Panc1 (cell line): ENCODE measurements around the gene PLRG1. TPM values are rescaled to one million over a fixed set of nuclear protein-coding genes. Genes with fewer than 3 reads are reported as not detected.

Source experiments
- ATAC-seq: fragments of 200-7000 bp; cut with Tn5 transposase; 2 replicates; pipeline ENCODE4 v1.9.1; 2020; ENCODE audit warnings: mild to moderate bottlenecking, moderate library complexity
- BruUV-seq: library from RNA; stranded (reverse); fragments of 400-500 nt; replicated peaks from 2 replicates; lab custom pipeline; 2021; lab: Mats Ljungman, UMichigan
- CTCF ChIA-PET: fragments of 300-600 bp; sonication (Branson Sonifier 250); formaldehyde crosslinking; loops from one replicate; lab custom pipeline; 2022; ENCODE audit warnings: antibody characterized with exemption; lab: Charles Lee
- POLR2A ChIA-PET: fragments of 300-600 bp; sonication (Branson Sonifier 250); formaldehyde crosslinking; loops from one replicate; lab custom pipeline; 2022; ENCODE audit warnings: antibody characterized with exemption; lab: Charles Lee
- DNase-seq: peaks from one replicate; pipeline ENCODE4 v3.0.0-alpha.2; 2010; ENCODE audit warnings: low read depth, low spot score
- H3K27ac ChIP-seq: 2 replicates; pipeline ENCODE4 v1.5.1; 2011; ENCODE audit warnings: mild to moderate bottlenecking, low read length, inconsistent platforms
- H3K27me3 ChIP-seq: fragments of 200-500 bp; sonication (Bioruptor generic); 2 replicates; pipeline ENCODE4 v1.6.0; 2014; ENCODE audit warnings: low read length, inconsistent platforms; ENCODE audit not compliant: control insufficient read depth, insufficient read depth
- H3K36me3 ChIP-seq: fragments of 200-500 bp; sonication (Bioruptor generic); 2 replicates; pipeline ENCODE4 v1.5.1; 2014; ENCODE audit warnings: inconsistent platforms, mild to moderate bottlenecking, low read length, moderate library complexity; ENCODE audit not compliant: control insufficient read depth, insufficient read depth
- H3K4me1 ChIP-seq: 2 replicates; pipeline ENCODE4 v1.5.1; 2011; ENCODE audit warnings: inconsistent platforms, mild to moderate bottlenecking, low read length, moderate library complexity; ENCODE audit not compliant: control insufficient read depth, insufficient read depth
- H3K4me3 ChIP-seq, 2 experiments: 2 replicates each; pipeline ENCODE4 v1.5.1; 2011 to 2012; ENCODE audit warnings: low read depth in 2 of 2, low read length in 2 of 2, mild to moderate bottlenecking in 2 of 2, inconsistent platforms in 1 of 2, moderate library complexity in 1 of 2
- H3K9me3 ChIP-seq: fragments of 200-500 bp; sonication (Bioruptor generic); 2 replicates; pipeline ENCODE4 v1.5.1; 2014; ENCODE audit warnings: low read depth, mild to moderate bottlenecking, inconsistent platforms, low read length, moderate library complexity; ENCODE audit not compliant: control insufficient read depth, insufficient read depth
- POLR2AphosphoS5 ChIP-seq: IDR thresholded peaks from 2 replicates; pipeline ENCODE4 v1.6.1; 2012; ENCODE audit warnings: mild to moderate bottlenecking, low read depth, low read length, moderate library complexity
- SIN3A ChIP-seq: IDR thresholded peaks from 2 replicates; pipeline ENCODE4 v1.6.1; 2012; ENCODE audit warnings: low read depth, mild to moderate bottlenecking, low read length, moderate library complexity, borderline replicate concordance; ENCODE audit not compliant: insufficient read depth
- TCF7L2 ChIP-seq: IDR thresholded peaks from 2 replicates; pipeline ENCODE4 v1.6.1; 2011; ENCODE audit warnings: mild to moderate bottlenecking, low read depth, low read length, inconsistent platforms
- in situ Hi-C: cut with HindIII; loops from 2 replicates; pipeline ENCODE4 v1.10.0; 2016; ENCODE audit warnings: low sequenced_read_pairs, low pct_unique_long_range_greater_than_20kb
- intact Hi-C: fragments of 100-400 bp; cut with micrococcal nuclease; formaldehyde crosslinking; loops from one replicate; pipeline ENCODE4 v1.10.0; 2022; ENCODE audit not compliant: unreplicated experiment
- total RNA-seq: library from RNA; stranded (reverse); gene quantifications from one replicate; pipeline ENCODE4 v1.2.1, GENCODE V29; 2021; ENCODE audit not compliant: unreplicated experiment
- TF ChIP-seq, protein P1 (sequence below): fragments of 450-650 bp; IDR thresholded peaks from 2 replicates; pipeline ENCODE4 v1.5.1; 2017; ENCODE audit warnings: mild to moderate bottlenecking
- TF ChIP-seq, protein P2 (sequence below), 2 experiments: IDR thresholded peaks; 2 replicates each; pipeline ENCODE4 v1.6.1; 2011 to 2012; ENCODE audit warnings: low read depth in 2 of 2, control low read depth in 1 of 2, low read length in 1 of 2, mild to moderate bottlenecking in 1 of 2, moderate library complexity in 1 of 2; ENCODE audit not compliant: insufficient read depth in 1 of 2

The PLRG1 gene
- total RNA-seq, 1 experiment from 2014 or later = 66.1 TPM

DNA sequence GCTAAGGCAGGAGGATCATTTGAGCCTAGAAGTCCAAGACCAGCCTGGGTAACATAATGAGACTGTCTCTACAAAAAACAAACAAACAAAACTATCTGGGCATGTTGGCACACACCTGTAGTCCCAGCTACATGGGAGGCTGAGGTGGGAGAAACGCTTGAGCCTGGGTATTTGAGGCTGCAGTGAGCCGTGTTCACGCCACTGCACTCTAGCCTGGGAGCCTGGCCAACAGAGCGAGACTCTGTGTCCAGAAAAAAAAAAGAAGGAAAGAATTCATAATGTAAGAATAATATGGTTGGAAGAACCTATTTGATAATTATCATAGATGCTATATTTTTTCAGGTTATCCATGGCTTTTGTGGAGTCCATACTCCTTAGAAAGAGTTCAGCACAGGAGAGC, 32.6 kb downstream of the PLRG1 start:
- intact Hi-C loops = no loop called here
- no peak overlapping the region for H3K27ac ChIP-seq
- POLR2A ChIA-PET = no interaction called here
- no peaks in the 10 kb centered on the region; the same call in 1 of the 2 replicates for H3K27me3 ChIP-seq
- TF ChIP-seq SIN3A (no peak), POLR2AphosphoS5 (no peak), TCF7L2 (no peak)
- TF ChIP-seq, protein P1, sequence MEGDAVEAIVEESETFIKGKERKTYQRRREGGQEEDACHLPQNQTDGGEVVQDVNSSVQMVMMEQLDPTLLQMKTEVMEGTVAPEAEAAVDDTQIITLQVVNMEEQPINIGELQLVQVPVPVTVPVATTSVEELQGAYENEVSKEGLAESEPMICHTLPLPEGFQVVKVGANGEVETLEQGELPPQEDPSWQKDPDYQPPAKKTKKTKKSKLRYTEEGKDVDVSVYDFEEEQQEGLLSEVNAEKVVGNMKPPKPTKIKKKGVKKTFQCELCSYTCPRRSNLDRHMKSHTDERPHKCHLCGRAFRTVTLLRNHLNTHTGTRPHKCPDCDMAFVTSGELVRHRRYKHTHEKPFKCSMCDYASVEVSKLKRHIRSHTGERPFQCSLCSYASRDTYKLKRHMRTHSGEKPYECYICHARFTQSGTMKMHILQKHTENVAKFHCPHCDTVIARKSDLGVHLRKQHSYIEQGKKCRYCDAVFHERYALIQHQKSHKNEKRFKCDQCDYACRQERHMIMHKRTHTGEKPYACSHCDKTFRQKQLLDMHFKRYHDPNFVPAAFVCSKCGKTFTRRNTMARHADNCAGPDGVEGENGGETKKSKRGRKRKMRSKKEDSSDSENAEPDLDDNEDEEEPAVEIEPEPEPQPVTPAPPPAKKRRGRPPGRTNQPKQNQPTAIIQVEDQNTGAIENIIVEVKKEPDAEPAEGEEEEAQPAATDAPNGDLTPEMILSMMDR = no peak
- TF ChIP-seq, protein P2, sequence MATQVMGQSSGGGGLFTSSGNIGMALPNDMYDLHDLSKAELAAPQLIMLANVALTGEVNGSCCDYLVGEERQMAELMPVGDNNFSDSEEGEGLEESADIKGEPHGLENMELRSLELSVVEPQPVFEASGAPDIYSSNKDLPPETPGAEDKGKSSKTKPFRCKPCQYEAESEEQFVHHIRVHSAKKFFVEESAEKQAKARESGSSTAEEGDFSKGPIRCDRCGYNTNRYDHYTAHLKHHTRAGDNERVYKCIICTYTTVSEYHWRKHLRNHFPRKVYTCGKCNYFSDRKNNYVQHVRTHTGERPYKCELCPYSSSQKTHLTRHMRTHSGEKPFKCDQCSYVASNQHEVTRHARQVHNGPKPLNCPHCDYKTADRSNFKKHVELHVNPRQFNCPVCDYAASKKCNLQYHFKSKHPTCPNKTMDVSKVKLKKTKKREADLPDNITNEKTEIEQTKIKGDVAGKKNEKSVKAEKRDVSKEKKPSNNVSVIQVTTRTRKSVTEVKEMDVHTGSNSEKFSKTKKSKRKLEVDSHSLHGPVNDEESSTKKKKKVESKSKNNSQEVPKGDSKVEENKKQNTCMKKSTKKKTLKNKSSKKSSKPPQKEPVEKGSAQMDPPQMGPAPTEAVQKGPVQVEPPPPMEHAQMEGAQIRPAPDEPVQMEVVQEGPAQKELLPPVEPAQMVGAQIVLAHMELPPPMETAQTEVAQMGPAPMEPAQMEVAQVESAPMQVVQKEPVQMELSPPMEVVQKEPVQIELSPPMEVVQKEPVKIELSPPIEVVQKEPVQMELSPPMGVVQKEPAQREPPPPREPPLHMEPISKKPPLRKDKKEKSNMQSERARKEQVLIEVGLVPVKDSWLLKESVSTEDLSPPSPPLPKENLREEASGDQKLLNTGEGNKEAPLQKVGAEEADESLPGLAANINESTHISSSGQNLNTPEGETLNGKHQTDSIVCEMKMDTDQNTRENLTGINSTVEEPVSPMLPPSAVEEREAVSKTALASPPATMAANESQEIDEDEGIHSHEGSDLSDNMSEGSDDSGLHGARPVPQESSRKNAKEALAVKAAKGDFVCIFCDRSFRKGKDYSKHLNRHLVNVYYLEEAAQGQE (IDR thresholded peaks at IDR 0.05; ENCODE audit: insufficient read depth in 1 of 2, low read depth in 2 of 2, low read length in 1 of 2) = no peak
- CTCF ChIA-PET = no interaction called here
- H3K36me3 ChIP-seq = no peaks in the 10 kb centered on the region
- no TSS peak for BruUV-seq
- ATAC-seq (no peak), DNase-seq (no peak)
- H3K4me1 ChIP-seq = no peaks in the 10 kb centered on the region
- in situ Hi-C loops = no loop called here
- H3K9me3 ChIP-seq = no peaks in the 10 kb centered on the region
- H3K4me3 ChIP-seq = no peak overlapping the region

DNA sequence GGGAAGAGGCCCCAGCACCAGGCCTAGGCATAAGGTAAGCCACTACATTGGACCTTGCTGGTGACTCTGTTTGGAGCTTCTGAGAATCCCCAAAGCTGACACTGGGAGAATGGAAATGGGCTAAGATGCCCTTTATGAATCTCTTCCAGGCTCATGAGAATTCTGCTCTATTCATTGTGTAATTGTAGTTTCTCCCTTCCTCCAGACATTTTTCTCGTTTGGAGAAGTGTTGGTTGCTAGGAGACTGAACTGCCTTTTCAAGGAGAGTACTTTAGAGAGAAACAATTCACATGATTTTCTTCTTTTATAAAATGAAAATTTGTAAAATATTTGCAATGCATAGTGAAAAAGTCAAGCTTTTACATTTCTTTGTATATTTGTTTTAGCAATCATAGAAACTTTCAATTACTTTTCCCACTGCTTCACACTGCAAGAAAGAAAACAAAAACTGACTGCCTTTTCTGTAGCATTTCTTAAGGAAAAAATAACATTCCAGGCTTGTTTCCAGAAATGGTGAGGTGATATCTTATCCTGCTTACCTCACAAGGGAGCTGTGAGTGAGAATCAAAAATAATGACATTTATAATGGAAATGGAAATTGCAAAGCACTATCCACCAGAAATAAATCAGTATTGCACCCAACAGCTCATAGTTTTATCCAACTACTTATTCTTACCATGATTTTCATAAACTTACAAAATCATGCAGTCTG, 33.7 kb downstream of the PLRG1 start:
- no TSS peak for BruUV-seq
- Histone ChIP-seq H3K27me3 (no peaks in the 10 kb centered on the region; the same call in 1 of the 2 replicates), H3K9me3 (no peaks in the 10 kb centered on the region), H3K27ac (no peak overlapping the region), H3K36me3 (no peaks in the 10 kb centered on the region), H3K4me3 (no peak overlapping the region), H3K4me1 (no peaks in the 10 kb centered on the region)
- TF ChIP-seq TCF7L2 (no peak), POLR2AphosphoS5 (no peak), SIN3A (no peak)
- TF ChIP-seq, protein P1 = no peak
- TF ChIP-seq, protein P2 (IDR thresholded peaks at IDR 0.05; ENCODE audit: insufficient read depth in 1 of 2, low read depth in 2 of 2, low read length in 1 of 2) = no peak
- DNase-seq (no peak), ATAC-seq (no peak)
- CTCF ChIA-PET = no interaction called here
- intact Hi-C loops (no loop called here), in situ Hi-C loops (no loop called here)
- POLR2A ChIA-PET = no interaction called here
